Measurements from ENCODE around the gene SLC4A3.

SLC4A3 gene

DNA sequence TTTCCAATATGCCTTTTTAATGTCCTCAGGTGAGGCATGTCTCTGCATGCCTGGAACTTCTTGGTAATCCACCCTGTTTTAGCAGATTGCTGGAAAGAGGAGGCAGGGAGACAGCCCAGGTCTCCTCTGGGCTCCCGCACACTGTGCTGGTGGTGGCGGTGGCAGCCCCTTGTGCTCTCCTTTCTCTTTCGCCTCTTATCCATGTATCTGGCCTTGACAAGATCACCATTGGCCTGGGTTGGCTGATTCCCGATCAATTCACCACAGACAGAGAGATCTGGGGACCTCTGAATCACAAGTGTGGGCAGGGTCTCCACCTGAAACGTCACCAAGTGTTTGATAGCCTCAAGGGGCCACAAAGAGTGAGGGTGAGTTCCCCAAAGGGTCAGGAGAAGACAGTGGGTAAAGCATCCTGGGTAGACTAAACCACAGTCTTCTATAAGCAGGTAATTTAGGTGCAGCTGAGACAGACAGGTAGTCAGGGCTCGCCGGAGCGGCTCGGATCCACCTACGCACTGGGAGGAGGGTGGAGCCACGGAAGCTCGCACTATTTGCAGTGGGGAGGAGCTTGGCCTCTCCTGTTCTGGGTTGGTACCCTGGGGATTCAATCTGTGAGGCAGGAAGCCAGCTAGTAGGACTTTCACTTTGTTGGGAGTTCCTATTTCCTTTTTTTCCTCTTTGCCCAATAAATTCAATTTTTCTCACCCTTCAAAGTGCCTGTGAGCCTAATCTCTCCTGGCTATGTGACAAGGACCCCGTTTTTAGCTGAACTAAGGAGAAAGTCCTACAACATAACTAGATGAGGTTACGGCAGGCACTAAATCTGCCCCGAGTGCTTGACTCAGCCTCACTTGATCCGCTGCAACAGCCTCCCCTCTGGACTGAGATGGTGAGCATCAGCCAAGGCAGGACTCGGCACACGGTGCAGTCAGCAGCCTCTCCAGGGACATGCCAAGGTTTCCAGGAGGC is 57.6 kb downstream of the SLC4A3 start:
- peak; percentile 57 for DNase-seq

DNA sequence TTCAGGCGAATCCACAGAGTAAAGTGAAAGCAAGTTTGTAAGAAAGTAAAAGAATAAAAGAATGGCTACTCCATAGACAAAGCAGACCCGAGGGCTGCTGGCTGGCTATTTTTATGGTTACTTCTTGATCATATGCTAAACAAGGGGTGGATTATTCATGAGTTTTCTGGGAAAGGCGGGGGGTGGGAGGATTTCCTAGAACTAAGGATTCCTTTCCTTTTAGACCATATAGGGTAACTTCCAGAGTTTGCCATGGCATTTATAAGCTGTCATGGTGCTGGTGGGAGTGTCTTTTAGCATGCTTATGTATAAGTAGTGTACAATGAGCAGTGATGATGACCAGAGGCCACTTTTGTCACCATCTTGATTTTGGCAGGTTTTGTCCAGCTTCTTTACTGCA is 59.8 kb downstream of the SLC4A3 start:
- DNase-seq: no peak

DNA sequence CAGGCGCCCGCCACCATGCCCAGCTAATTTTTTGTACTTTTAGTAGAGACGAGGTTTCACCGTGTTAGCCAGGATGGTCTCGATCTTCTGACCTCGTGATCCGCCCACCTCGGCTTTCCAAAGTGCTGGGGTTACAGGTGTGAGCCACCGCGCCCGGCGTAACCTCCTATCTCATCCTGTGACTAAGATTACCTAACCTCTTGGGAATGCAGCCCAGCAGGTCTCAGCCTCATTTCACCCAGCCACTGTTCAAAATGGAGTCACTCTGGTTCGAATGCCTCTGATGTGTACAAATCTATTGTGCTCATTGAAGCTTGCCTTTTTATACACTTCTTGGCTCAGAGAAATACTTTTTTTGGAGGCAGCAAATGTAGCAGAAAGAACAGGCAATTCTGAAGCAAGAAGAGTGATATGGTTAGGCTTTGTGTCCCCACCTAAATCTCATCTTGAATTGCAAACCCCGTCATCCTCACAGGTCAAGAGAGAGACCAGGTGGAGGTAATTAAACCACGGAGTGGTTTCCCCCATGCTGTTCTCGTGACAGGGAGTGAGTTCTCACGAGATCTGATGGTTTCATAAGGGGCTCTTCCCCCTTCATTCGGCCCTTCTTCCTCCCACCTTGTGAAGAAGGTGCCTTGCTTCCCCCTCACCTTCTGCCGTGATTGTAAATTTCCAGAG is 60.6 kb downstream of the SLC4A3 start:
- DNase-seq: no peak

DNA sequence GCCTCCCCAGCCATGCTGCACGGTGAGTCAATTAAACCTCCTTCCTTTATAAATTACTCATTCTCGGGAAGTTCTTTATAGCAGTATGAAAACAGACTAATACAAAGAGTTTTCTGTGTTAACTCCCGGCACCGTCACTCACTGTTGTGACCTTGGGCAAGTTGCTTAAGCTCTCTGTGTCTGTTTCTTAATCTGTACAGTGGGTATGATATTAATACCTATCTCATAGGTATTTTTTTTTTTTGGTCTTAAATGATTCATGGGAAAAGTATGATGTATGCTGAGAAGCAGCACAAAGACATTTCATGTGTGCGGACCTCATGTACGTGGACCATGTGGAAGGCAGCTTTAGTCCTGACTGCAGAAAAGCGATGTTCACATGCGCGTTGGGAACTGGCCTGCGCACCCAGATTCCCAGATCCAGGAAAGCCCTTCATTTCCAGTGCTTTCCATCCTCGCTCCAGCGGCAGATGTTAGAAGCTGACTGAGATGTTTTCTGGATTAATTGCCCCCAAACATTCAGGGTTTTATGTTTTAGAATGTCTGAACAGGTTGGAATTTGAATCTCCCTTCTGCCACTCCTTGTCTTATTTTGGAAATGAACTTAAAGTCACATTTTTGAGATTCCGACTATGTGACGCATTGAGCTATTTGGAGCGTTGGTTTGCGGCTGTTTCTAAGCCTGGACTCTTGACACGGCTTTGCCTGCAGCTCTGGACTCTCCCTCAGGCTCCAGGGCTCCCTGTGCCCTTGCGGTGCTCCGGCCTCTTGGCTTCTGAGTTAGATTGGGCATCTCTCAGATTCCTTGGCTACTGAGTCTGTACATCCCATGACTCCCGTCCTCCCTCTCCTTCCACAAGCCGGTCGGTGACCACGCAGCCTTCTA is 61.4 kb downstream of the SLC4A3 start:
- no peak for DNase-seq

DNA sequence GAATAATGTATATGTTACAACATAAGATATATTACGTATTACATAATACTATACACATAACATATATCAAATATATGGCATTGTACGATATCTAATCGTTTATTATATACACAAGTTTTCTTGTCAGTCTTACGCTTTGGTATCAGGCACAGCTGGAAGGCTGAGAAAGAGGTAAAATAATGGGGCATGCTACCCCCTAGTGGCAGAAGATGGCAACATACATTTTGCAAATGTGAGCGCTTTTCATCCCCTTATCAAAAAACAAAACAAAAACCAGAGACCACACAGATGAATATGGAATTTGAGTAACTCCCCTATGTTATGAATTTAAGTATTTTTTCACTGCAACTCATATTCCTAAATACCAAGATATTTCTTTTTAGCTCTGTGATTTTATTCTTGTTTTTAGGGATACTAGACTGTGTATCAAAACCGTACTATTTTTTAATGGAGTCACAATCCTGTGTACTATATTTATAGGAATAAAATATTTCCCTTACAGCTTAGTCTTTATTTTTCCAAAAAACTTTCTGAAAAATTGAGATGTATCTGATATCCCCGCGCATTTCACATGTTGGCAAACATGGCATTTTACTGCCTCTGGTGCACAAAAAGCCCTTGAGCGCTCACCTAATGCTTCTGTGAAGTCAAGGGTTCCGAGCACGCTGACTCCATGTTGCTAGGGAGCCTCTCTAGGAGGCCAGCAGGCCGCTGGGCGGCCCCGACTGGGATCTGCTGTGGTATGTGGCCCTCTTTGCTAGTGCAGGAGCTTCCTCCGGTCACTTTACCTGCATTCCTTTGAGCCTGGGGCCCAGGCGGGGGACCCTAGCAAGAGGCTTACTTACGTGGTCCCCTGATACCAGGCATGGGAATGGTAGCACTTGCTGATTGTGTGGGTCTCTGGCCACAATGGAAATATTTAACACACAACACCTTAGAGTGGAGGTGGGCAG is 62.5 kb downstream of the SLC4A3 start:
- no peak for DNase-seq

DNA sequence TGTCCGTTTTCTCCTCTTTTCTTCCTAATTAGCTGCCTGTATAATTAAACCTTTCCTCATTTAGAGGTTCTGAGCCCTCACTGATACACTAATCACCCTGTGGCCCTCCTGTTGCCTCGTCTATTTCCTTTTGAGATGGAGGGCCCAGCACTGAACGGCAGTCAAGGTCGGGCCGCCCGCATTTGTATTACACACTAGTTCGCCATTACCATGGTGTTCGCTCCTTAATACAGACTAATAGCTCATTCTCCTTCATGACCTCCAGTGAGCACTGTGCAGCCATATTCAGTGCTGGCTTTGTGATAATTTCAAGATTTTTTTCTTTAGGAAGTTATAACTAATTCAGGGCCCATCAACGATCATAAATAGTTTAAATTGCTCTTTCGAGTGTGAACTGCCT is 64.1 kb downstream of the SLC4A3 start:
- DNase-seq: no peak
